CD4-positive, alpha-beta T cell (primary cell): ENCODE data around the gene NVL. TPM values are rescaled to one million over a fixed set of nuclear protein-coding genes. Genes with fewer than 3 reads are reported as not detected.
A peak's percentile ranks its signal among the peaks of the same experiment; 100 is the strongest.

Source experiments
- ATAC-seq: fragments of 200-7000 bp; cut with Tn5 transposase; one replicate; pipeline ENCODE4 v1.10.0; 2022; ENCODE audit warnings: mild to moderate bottlenecking; ENCODE audit not compliant: poor library complexity
- CTCF ChIA-PET: fragments of 350-600 bp; sonication (Branson Sonifier 250); formaldehyde crosslinking; loops from one replicate; lab custom pipeline; 2021; ENCODE audit warnings: antibody characterized with exemption, inconsistent platforms; lab: Charles Lee
- POLR2A ChIA-PET: fragments of 350-600 bp; sonication (Branson Sonifier 250); formaldehyde crosslinking; loops from one replicate; lab custom pipeline; 2021; ENCODE audit warnings: antibody characterized with exemption, inconsistent platforms; lab: Charles Lee
- DNase-seq, 14 experiments: peaks; one replicate each; pipeline ENCODE4 v3.0.0-alpha.2; 2013 to 2020; ENCODE audit warnings: mixed read lengths in 2 of 14
- H3K27ac ChIP-seq, 2 donors: one replicate each; pipeline versions ENCODE4 v1.5.1 to v1.7.0; 2013; ENCODE audit warnings: low read length in 2 of 2, low read depth in 1 of 2, mild to moderate bottlenecking in 1 of 2
- H3K27me3 ChIP-seq, 2 experiments: 1 replicate in 1 of 2; 2 replicates in 1 of 2; pipeline versions ENCODE4 v1.6.1 to v1.7.0; 2013; ENCODE audit warnings: low read length in 2 of 2, control low read depth in 1 of 2, mild to moderate bottlenecking in 1 of 2, moderate library complexity in 1 of 2; ENCODE audit not compliant: insufficient read depth in 2 of 2, control insufficient read depth in 1 of 2
- H3K36me3 ChIP-seq: one replicate; pipeline ENCODE4 v1.6.1; 2013; ENCODE audit warnings: low read length, control low read depth; ENCODE audit not compliant: insufficient read depth
- H3K4me1 ChIP-seq: one replicate; pipeline ENCODE4 v1.6.1; 2013; ENCODE audit warnings: low read length, control low read depth; ENCODE audit not compliant: insufficient read depth
- H3K4me3 ChIP-seq: one replicate; pipeline ENCODE4 v1.5.1; 2013; ENCODE audit warnings: mild to moderate bottlenecking, low read length, moderate library complexity
- H3K9me3 ChIP-seq, 2 experiments: 1 replicate in 1 of 2; 2 replicates in 1 of 2; pipeline versions ENCODE4 v1.6.1 to v1.7.0; 2013; ENCODE audit warnings: low read length in 2 of 2, mild to moderate bottlenecking in 2 of 2, control low read depth in 1 of 2, moderate library complexity in 1 of 2; ENCODE audit not compliant: control insufficient read depth in 1 of 2, insufficient read depth in 1 of 2
- H3K27ac Mint-ChIP-seq: one replicate; pipeline ENCODE4 v1.8.0; 2020; ENCODE audit warnings: mixed read lengths
- H3K27me3 Mint-ChIP-seq: one replicate; pipeline ENCODE4 v1.8.0; 2021; ENCODE audit warnings: mixed read lengths
- H3K36me3 Mint-ChIP-seq: one replicate; pipeline ENCODE4 v1.8.0; 2021; ENCODE audit warnings: low read depth, mixed read lengths
- H3K4me1 Mint-ChIP-seq: one replicate; pipeline ENCODE4 v1.8.0; 2021; ENCODE audit warnings: low read depth, mixed read lengths
- H3K4me3 Mint-ChIP-seq: one replicate; pipeline ENCODE4 v1.8.0; 2020; ENCODE audit warnings: mild to moderate bottlenecking, mixed read lengths
- H3K9me3 Mint-ChIP-seq: one replicate; pipeline ENCODE4 v1.8.0; 2020; ENCODE audit warnings: mixed read lengths
- CTCF ChIP-seq: fragments of 200-600 bp; IDR thresholded peaks from one replicate; pipeline ENCODE4 v1.8.0; 2022; ENCODE audit warnings: antibody characterized with exemption, mild to moderate bottlenecking
- intact Hi-C, 2 experiments: fragments of 100-400 bp; cut with DNase I in 1 of 2; cut with micrococcal nuclease in 1 of 2; formaldehyde crosslinking; loops; one replicate each; pipeline versions ENCODE4 v1.15.1 to v1.9.0; 2023 to 2025; cut with DNase I, micrococcal nuclease
- total RNA-seq, 174 experiments: library from RNA in 2 of 174; stranded (reverse) in 2 of 174; gene quantifications; one replicate each; pipeline ENCODE4 v1.2.3 and lab custom pipeline; 2021 to 2026

NVL gene
- total RNA-seq, 2 experiments from 2014 or later, result 14.9 to 18.5 TPM

GRCh38 chr1:224182057-224182865 lies 147.7 kb downstream of the NVL start:
- Mint-ChIP-seq H3K27ac (peak overlapping the region; percentile 94), H3K27me3 (no peaks in the 10 kb centered on the region), H3K4me1 (peaks cover 49% of the 10 kb centered on the region), H3K9me3 (no peaks in the 10 kb centered on the region), H3K4me3 (peak overlapping the region; percentile 96), H3K36me3 (peaks cover 38% of the 10 kb centered on the region)
- no peak for TF ChIP-seq CTCF
- H3K27ac ChIP-seq, result peak overlapping the region; percentile 93 to 97
- ChIA-PET POLR2A (interaction anchor here (0.6 to 5.3 kb wide), 36 partner anchors 9 to 1880 kb away, joined by 3 to 80 read pairs (median 4); partner anchors contain the start of genes CNIH4, FBXO28, H3-3A and NVL), CTCF (interaction anchor here (0.8 to 1.4 kb wide), 4 partner anchors 14 to 55 kb away, joined by 3 to 6 read pairs (median 3); no protein-coding TSS in a partner anchor)
- intact Hi-C loops, result loop anchor here (1.0 to 10.0 kb wide), 4 partner anchors 13 to 347 kb away; partner anchors contain the start of genes FBXO28 (in 2 of the 2) and WDR26 (in 1 of the 2)
- peak overlapping the region; percentile 92 for H3K4me3 ChIP-seq
- DNase-seq, result peak; percentile 23 to 88 (median 48)
- peaks cover 10% of the 10 kb centered on the region for H3K36me3 ChIP-seq
- ATAC-seq, result peak; percentile 55
- peaks cover 45% of the 10 kb centered on the region for H3K4me1 ChIP-seq
- no peaks in the 10 kb centered on the region for H3K27me3 ChIP-seq
- no peaks in the 10 kb centered on the region for H3K9me3 ChIP-seq

- H3K27me3 Mint-ChIP-seq, result no peaks in the 10 kb centered on the region
- no peaks in the 10 kb centered on the region for H3K9me3 ChIP-seq
- H3K36me3 Mint-ChIP-seq, result peaks cover 31% of the 10 kb centered on the region
- H3K36me3 ChIP-seq, result peaks cover 10% of the 10 kb centered on the region
- H3K27ac Mint-ChIP-seq, result peak overlapping the region; percentile 94
- H3K4me1 Mint-ChIP-seq, result peaks cover 43% of the 10 kb centered on the region
- intact Hi-C loops, result loop anchor here in 1 of 2 experiments (5.0 to 10.0 kb wide), 2 partner anchors 251 to 347 kb away; partner anchors contain the start of gene WDR26
- peak overlapping the region; percentile 96 for H3K4me3 Mint-ChIP-seq
- TF ChIP-seq CTCF, result no peak
- no peaks in the 10 kb centered on the region for H3K27me3 ChIP-seq
- H3K9me3 Mint-ChIP-seq, result no peaks in the 10 kb centered on the region
- ChIA-PET POLR2A (interaction anchor here (1.2 to 5.3 kb wide), 8 partner anchors 10 to 175 kb away, joined by 3 to 80 read pairs (median 6); partner anchors contain the start of gene CNIH4), CTCF (no interaction called here)
- DNase-seq (no peak), ATAC-seq (no peak)
- no peak overlapping the region for H3K4me3 ChIP-seq
- no peak overlapping the region for H3K27ac ChIP-seq
- H3K4me1 ChIP-seq, result peaks cover 43% of the 10 kb centered on the region
Measured at GRCh38 chr1:224181453-224181810, 148.5 kb downstream of the NVL start.

GRCh38 chr1:224180783-224181452 lies 149.1 kb downstream of the NVL start:
- Mint-ChIP-seq H3K27me3 (no peaks in the 10 kb centered on the region), H3K36me3 (peaks cover 26% of the 10 kb centered on the region), H3K9me3 (no peaks in the 10 kb centered on the region), H3K4me3 (no peak overlapping the region), H3K4me1 (peaks cover 38% of the 10 kb centered on the region), H3K27ac (peak overlapping the region; percentile 94)
- H3K36me3 ChIP-seq, result peaks cover 6% of the 10 kb centered on the region
- no peak for TF ChIP-seq CTCF
- intact Hi-C loops, result loop anchor here in 1 of 2 experiments (5.0 to 10.0 kb wide), 2 partner anchors 251 to 346 kb away; partner anchors contain the start of gene WDR26
- no peaks in the 10 kb centered on the region for H3K9me3 ChIP-seq
- H3K27ac ChIP-seq, result no peak overlapping the region
- H3K4me3 ChIP-seq, result no peak overlapping the region
- ATAC-seq, result no peak
- ChIA-PET POLR2A (interaction anchor here (1.2 to 5.3 kb wide), 4 partner anchors 12 to 65 kb away, joined by 4 to 80 read pairs (median 10); no protein-coding TSS in a partner anchor), CTCF (no interaction called here)
- H3K27me3 ChIP-seq, result no peaks in the 10 kb centered on the region
- no peak for DNase-seq
- peaks cover 38% of the 10 kb centered on the region for H3K4me1 ChIP-seq
